Activated CD4-positive, alpha-beta T cell treated with anti-CD3 and anti-CD28 coated beads, Interleukin-2, amount 10 ng/mL, durations not matched to agents 24 days and 14 days (primary cell): ENCODE data around the gene VSTM2L. TPM values are rescaled to one million over a fixed set of nuclear protein-coding genes. Genes with fewer than 3 reads are reported as not detected.
"Not testable (repeated sequence)": the region's sequence is repeated elsewhere in the genome, so short reads cannot be mapped to it uniquely, and the experiment has no call there.

Experiments
- DNase-seq: peaks from one replicate; pipeline ENCODE4 v3.0.0; 2022
- H3K27ac Mint-ChIP-seq: one replicate; pipeline ENCODE4 v1.8.0; 2022; ENCODE audit warnings: mild to moderate bottlenecking, mixed read lengths
- H3K27me3 Mint-ChIP-seq: one replicate; pipeline ENCODE4 v1.8.0; 2022; ENCODE audit warnings: mixed read lengths
- H3K36me3 Mint-ChIP-seq: one replicate; pipeline ENCODE4 v1.8.0; 2022; ENCODE audit warnings: low read depth, mild to moderate bottlenecking, mixed read lengths
- H3K4me1 Mint-ChIP-seq: one replicate; pipeline ENCODE4 v1.8.0; 2021; ENCODE audit warnings: mixed read lengths
- H3K4me3 Mint-ChIP-seq: one replicate; pipeline ENCODE4 v1.8.0; 2022; ENCODE audit warnings: mild to moderate bottlenecking, moderate library complexity, mixed read lengths
- H3K9me3 Mint-ChIP-seq: one replicate; pipeline ENCODE4 v1.8.0; 2021; ENCODE audit warnings: mixed read lengths
- intact Hi-C: fragments of 100-400 bp; cut with micrococcal nuclease; formaldehyde crosslinking; loops from one replicate; pipeline ENCODE4 v1.15.1; 2023
- total RNA-seq: library from RNA; stranded (reverse); gene quantifications from 2 replicates; pipeline ENCODE4 v1.2.3, GENCODE V29; 2022

Gene VSTM2L
- total RNA-seq, 1 donor from 2014 or later: 0.09 TPM

- no peak overlapping the region for H3K4me3 Mint-ChIP-seq
- H3K27ac Mint-ChIP-seq: no peak overlapping the region
- no peak for DNase-seq
- no peaks in the 10 kb centered on the region for H3K9me3 Mint-ChIP-seq
- H3K27me3 Mint-ChIP-seq: no peaks in the 10 kb centered on the region
- H3K36me3 Mint-ChIP-seq: no peaks in the 10 kb centered on the region
- H3K4me1 Mint-ChIP-seq: no peaks in the 10 kb centered on the region
- intact Hi-C loops: no loop called here
These were observed 46.0 kb downstream of the VSTM2L start for GRCh38 chr20:37948956-37949355.

- H3K4me3 Mint-ChIP-seq: no peak overlapping the region
- H3K9me3 Mint-ChIP-seq: no peaks in the 10 kb centered on the region
- H3K4me1 Mint-ChIP-seq: no peaks in the 10 kb centered on the region
- H3K27ac Mint-ChIP-seq: no peak overlapping the region
- intact Hi-C loops: no loop called here
- H3K36me3 Mint-ChIP-seq: no peaks in the 10 kb centered on the region
- H3K27me3 Mint-ChIP-seq: peaks cover 11% of the 10 kb centered on the region
- DNase-seq: no peak
These were observed 51.3 kb downstream of the VSTM2L start for GRCh38 chr20:37954190-37954589.

GRCh38 chr20:37954626-37955025, 51.7 kb downstream of the VSTM2L start:
- Mint-ChIP-seq H3K27ac (no peak overlapping the region), H3K9me3 (no peaks in the 10 kb centered on the region), H3K27me3 (peaks cover 13% of the 10 kb centered on the region), H3K36me3 (no peaks in the 10 kb centered on the region), H3K4me3 (no peak overlapping the region), H3K4me1 (no peaks in the 10 kb centered on the region)
- DNase-seq: no peak
- intact Hi-C loops: no loop called here

GRCh38 chr20:37955511-37955910, 52.6 kb downstream of the VSTM2L start:
- no peak for DNase-seq
- Mint-ChIP-seq H3K27ac (no peak overlapping the region), H3K36me3 (no peaks in the 10 kb centered on the region), H3K27me3 (peaks cover 13% of the 10 kb centered on the region), H3K9me3 (no peaks in the 10 kb centered on the region), H3K4me3 (no peak overlapping the region), H3K4me1 (no peaks in the 10 kb centered on the region)
- intact Hi-C loops: no loop called here

GRCh38 chr20:37956107-37956585, 53.2 kb downstream of the VSTM2L start:
- intact Hi-C loops: no loop called here
- Mint-ChIP-seq H3K9me3 (no peaks in the 10 kb centered on the region), H3K36me3 (no peaks in the 10 kb centered on the region), H3K27me3 (peaks cover 18% of the 10 kb centered on the region), H3K4me3 (no peak overlapping the region), H3K27ac (no peak overlapping the region), H3K4me1 (no peaks in the 10 kb centered on the region)
- no peak for DNase-seq

GRCh38 chr20:37958856-37959520, 56.1 kb downstream of the VSTM2L start:
- DNase-seq: no peak
- Mint-ChIP-seq H3K4me1 (no peaks in the 10 kb centered on the region), H3K4me3 (no peak overlapping the region), H3K36me3 (no peaks in the 10 kb centered on the region), H3K27ac (no peak overlapping the region), H3K9me3 (peaks cover 3% of the 10 kb centered on the region), H3K27me3 (peaks cover 23% of the 10 kb centered on the region)
- intact Hi-C loops: no loop called here

- Mint-ChIP-seq H3K36me3 (no peaks in the 10 kb centered on the region), H3K9me3 (peaks cover 4% of the 10 kb centered on the region), H3K4me3 (no peak overlapping the region), H3K27ac (no peak overlapping the region), H3K27me3 (peaks cover 27% of the 10 kb centered on the region), H3K4me1 (no peaks in the 10 kb centered on the region)
- intact Hi-C loops: no loop called here
- no peak for DNase-seq
These were observed 58.1 kb downstream of the VSTM2L start for GRCh38 chr20:37961066-37961465.

GRCh38 chr20:37963483-37963882, 60.6 kb downstream of the VSTM2L start:
- not testable (repeated sequence) for H3K27ac Mint-ChIP-seq

GRCh38 chr20:37968841-37969401, 66.0 kb downstream of the VSTM2L start:
- H3K9me3 Mint-ChIP-seq: peaks cover 21% of the 10 kb centered on the region
- H3K27ac Mint-ChIP-seq: no peak overlapping the region
- H3K27me3 Mint-ChIP-seq: peaks cover 13% of the 10 kb centered on the region
- no peaks in the 10 kb centered on the region for H3K4me1 Mint-ChIP-seq
- peaks cover 1% of the 10 kb centered on the region for H3K36me3 Mint-ChIP-seq
- intact Hi-C loops: no loop called here
- no peak for DNase-seq
- H3K4me3 Mint-ChIP-seq: no peak overlapping the region

More at GRCh38 chr20:37963483-37963882, 60.6 kb downstream of the VSTM2L start:
- DNase-seq, H3K4me3 Mint-ChIP-seq, H3K36me3 Mint-ChIP-seq, intact Hi-C loops, H3K4me1 Mint-ChIP-seq: not testable (repeated sequence)
- Mint-ChIP-seq H3K9me3 (peaks cover 19% of the 10 kb centered on the region), H3K27me3 (peaks cover 25% of the 10 kb centered on the region)

GRCh38 chr20:37969949-37970855, 67.3 kb downstream of the VSTM2L start:
- H3K9me3 Mint-ChIP-seq: peaks cover 19% of the 10 kb centered on the region
- intact Hi-C loops: no loop called here
- H3K27me3 Mint-ChIP-seq: peaks cover 5% of the 10 kb centered on the region
- DNase-seq: no peak
- no peak overlapping the region for H3K4me3 Mint-ChIP-seq
- no peak overlapping the region for H3K27ac Mint-ChIP-seq
- peaks cover 1% of the 10 kb centered on the region for H3K36me3 Mint-ChIP-seq
- no peaks in the 10 kb centered on the region for H3K4me1 Mint-ChIP-seq

- no peak overlapping the region for H3K27ac Mint-ChIP-seq
- intact Hi-C loops: no loop called here
- peaks cover 5% of the 10 kb centered on the region for H3K27me3 Mint-ChIP-seq
- peaks cover 19% of the 10 kb centered on the region for H3K9me3 Mint-ChIP-seq
- peaks cover 1% of the 10 kb centered on the region for H3K36me3 Mint-ChIP-seq
- H3K4me3 Mint-ChIP-seq: no peak overlapping the region
- H3K4me1 Mint-ChIP-seq: no peaks in the 10 kb centered on the region
- DNase-seq: no peak
These were observed 67.9 kb downstream of the VSTM2L start for GRCh38 chr20:37970856-37971245.

- DNase-seq: no peak
- Mint-ChIP-seq H3K4me3 (no peak overlapping the region), H3K27ac (no peak overlapping the region), H3K4me1 (no peaks in the 10 kb centered on the region), H3K36me3 (peaks cover 1% of the 10 kb centered on the region), H3K9me3 (peaks cover 14% of the 10 kb centered on the region), H3K27me3 (no peaks in the 10 kb centered on the region)
- intact Hi-C loops: no loop called here
These were observed 68.7 kb downstream of the VSTM2L start for GRCh38 chr20:37971561-37972127.

GRCh38 chr20:37972256-37973058, 69.5 kb downstream of the VSTM2L start:
- Mint-ChIP-seq H3K36me3 (peaks cover 1% of the 10 kb centered on the region), H3K4me3 (no peak overlapping the region), H3K27me3 (no peaks in the 10 kb centered on the region), H3K27ac (no peak overlapping the region), H3K4me1 (no peaks in the 10 kb centered on the region), H3K9me3 (peaks cover 11% of the 10 kb centered on the region)
- no peak for DNase-seq
- intact Hi-C loops: no loop called here
